GM12875 (cell line): Measurements from ENCODE around the gene STARD3NL.

ENCODE experiments used
- H3K4me3 ChIP-seq: one replicate; pipeline ENCODE4 v1.5.1; 2011; ENCODE audit warnings: low read depth, low read length, control low read depth
- TF ChIP-seq, protein P1 (sequence below): IDR thresholded peaks from 2 replicates; pipeline ENCODE4 v1.5.1; 2011; ENCODE audit warnings: low read depth, mild to moderate bottlenecking, control low read depth, inconsistent platforms, low read length, moderate library complexity, borderline replicate concordance; ENCODE audit not compliant: insufficient read depth

STARD3NL gene

DNA sequence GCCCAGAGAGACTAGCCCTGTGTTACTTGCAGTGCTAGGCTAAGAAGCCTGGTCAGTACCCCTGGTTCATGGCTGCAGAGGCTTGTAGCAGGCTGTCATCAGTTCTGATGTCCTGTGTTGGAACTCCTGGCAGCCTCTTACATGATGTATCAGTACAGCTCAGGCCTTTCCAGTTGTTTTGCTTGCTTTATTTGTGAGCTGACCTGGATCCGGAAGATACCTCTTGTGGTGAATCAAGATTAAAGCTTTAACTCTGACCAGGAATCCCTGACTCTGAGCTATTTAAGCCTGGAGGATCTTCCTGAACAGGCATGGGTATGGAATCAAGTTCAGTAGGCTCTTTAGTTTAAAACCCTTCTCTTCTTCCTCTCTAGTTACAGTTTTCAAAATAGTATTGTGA lies 4.4 kb downstream of the STARD3NL start:
- TF ChIP-seq, protein P1, sequence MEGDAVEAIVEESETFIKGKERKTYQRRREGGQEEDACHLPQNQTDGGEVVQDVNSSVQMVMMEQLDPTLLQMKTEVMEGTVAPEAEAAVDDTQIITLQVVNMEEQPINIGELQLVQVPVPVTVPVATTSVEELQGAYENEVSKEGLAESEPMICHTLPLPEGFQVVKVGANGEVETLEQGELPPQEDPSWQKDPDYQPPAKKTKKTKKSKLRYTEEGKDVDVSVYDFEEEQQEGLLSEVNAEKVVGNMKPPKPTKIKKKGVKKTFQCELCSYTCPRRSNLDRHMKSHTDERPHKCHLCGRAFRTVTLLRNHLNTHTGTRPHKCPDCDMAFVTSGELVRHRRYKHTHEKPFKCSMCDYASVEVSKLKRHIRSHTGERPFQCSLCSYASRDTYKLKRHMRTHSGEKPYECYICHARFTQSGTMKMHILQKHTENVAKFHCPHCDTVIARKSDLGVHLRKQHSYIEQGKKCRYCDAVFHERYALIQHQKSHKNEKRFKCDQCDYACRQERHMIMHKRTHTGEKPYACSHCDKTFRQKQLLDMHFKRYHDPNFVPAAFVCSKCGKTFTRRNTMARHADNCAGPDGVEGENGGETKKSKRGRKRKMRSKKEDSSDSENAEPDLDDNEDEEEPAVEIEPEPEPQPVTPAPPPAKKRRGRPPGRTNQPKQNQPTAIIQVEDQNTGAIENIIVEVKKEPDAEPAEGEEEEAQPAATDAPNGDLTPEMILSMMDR: no peak
- H3K4me3 ChIP-seq: no peak overlapping the region

DNA sequence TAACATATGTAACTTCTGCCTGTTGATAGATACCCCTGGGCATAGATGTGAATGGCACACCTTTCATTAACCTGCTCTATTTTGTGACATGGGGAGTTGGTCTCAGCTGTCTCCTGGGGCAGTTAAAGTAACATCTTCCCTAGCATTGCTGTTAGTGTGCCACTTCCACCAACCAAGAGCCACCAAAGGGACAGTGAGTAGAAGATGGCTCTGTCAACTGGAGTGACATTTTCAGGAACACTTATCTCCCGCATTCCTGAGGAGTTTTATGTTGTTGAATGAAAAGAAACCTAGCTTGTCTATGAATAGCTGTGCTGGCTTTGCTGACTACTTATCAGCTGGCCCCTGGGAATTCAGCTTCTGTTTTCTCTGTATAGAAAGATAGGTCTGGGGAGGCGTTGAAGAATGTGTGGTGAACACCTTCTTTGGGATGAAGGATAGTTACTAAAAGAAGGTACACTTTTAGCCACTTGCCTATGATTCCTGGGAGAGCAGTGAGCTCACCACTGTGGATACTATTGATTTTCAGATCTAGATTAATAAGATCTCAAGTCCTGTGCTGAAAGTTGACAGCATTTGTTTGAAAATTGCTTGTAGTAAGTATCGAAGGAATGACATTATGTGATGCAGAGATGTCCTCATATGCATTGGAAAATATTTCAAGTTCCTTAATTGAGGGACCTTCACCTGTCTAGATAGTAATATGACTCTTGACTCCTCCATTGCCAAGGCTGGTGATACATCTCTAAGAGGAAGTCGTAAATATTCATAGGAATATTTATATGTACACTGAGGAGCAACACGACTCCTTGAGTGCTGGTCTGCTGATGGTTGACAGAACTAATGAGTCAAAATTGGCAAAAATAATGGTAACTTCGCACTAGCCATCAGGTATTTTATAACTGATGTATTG lies 7.6 kb downstream of the STARD3NL start:
- H3K4me3 ChIP-seq: no peak overlapping the region
- TF ChIP-seq, protein P1: no peak

DNA sequence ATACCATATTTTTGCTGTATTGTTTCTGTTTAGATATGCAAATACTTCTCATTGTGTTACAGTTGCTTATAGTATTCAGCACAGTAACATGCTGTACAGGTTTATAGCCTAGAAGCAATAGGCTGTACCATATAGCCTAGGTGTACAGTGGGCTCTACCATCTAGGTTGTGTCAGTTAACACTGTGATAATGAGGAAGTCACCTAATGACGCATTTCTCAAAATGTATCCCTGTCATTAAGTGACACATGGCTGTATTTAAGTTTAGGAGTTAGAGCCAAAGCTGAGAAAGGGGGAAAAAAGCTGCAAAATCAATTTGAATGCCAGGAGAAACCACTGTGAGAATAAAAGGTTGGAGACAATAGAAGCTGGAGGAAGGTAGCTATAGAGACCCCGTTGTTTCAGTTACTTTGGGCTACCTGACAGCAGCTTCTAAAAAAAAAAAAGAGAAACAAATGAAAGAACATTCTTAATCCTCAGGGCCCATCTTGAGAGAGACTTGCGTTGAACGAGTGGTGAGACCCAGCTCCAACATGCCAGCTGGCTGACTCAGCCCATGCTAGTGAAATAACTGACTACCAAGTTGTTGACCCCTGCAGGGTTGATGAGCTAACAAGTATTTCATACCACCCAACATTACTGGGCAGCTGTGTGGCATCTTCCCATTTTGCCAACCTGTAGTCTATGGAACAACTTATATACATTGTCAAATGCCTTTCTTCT lies 8.7 kb downstream of the STARD3NL start:
- TF ChIP-seq, protein P1: no peak
- H3K4me3 ChIP-seq: no peak overlapping the region

DNA sequence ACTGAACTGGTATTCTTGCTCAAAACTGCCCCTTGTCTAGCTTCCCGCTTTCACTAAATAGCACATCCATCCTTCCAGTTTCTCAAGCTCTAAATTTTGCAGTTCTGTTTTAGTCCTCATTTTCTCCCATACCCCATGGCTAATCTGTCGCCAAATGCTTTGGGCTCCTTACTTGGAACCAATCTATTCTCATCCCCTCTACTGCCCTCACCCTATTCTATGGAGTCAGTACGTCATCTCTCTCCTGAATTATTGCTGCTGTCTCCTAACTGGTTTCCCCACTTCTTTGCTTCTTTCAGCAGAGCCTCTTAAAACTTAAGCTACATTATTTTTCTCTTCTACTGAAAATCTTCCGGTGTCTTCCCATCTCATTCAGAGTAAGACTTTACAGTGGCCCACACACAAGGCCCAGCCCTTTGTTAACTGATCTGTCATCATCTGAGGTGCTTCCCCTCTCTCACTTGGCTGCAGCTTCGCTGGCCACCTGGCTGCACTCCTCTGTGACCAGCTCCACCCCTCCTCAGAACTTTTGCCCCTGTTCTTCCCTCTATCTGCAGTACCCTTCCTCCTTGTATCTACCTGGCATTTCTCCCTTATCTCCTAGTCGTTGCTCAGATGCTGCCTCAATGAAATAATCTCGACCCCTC lies 9.9 kb downstream of the STARD3NL start:
- no peak overlapping the region for H3K4me3 ChIP-seq
- TF ChIP-seq, protein P1: no peak

DNA sequence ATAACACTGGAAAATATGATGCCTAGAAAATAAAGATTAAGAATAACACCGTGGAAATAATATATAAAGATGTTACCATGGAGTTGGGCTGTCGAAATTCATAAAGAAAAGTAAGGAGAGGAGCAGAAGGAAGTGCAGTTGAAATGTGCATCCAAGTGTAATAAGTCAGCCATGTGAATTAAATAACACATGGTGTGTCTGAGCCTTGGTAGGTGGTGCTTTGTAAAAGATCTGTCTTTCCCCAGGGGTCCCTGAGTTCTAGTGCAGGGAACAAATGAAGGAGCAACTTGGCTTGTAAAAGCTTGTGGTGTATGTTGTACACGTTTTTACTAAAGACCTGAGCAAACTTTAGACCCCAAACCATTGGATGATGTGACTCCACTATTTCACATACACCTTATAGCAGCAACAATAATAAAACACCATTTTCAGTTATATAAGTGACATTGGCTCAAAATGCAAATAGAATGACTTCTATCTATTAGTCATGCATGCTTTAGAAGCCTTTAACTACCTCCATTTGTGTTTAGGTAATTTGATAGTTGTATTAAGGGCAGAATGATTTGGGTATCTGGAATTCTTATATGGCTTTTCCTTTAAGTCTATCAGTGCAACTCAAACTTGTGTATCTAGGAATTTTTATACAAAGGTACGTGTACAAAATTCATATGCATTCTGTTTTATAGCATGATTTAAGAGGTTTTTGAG lies 11.3 kb downstream of the STARD3NL start:
- no peak overlapping the region for H3K4me3 ChIP-seq
- TF ChIP-seq, protein P1: no peak

DNA sequence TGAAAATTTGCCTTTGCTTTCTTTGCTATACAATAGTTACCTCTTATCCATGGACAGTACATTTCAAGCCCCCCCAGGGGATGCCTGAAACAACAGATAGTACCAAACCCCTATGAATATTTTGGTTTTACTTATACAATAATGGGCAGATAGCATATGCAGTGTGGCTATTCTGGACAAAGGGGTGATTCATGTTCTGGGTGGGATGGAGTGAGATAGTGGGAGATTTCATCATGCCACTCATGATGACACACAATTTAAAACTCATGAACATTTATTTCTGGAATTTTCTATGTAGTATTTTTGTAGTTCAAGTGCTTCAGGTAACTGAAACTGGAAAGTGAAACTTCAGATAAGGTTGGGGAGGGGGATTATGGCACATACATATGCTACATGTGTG lies 12.0 kb downstream of the STARD3NL start:
- H3K4me3 ChIP-seq: no peak overlapping the region
- TF ChIP-seq, protein P1: no peak
